NCI-H1105 (cell line): ENCODE data around the gene RPS6KB1.
"Not testable (repeated sequence)": the region's sequence is repeated elsewhere in the genome, so short reads cannot be mapped to it uniquely, and the experiment has no call there.

Experiments used
- DNase-seq: peaks from one replicate; lab custom pipeline; 2025; lab: John Stamatoyannopoulos, UW

RPS6KB1 gene

DNA sequence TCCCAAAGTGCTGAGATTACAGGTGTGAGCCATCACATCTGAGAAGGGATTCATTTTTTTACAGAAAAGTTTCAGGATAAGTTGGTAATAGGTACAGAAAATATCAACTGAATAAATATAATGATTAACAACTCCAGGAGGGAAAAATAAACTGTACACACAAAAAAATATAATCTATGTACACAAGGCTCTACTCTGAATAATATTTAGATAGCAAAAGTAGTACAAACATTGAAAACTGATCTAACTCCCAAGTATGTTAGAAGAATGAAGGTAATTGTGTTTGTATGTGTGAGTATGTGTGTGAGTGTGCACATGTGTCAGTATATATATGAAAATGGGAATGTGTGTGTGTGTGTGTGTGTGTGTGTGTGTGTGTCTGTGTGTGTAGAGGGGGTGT is 20.6 kb upstream of the RPS6KB1 start:
- no peak for DNase-seq

DNA sequence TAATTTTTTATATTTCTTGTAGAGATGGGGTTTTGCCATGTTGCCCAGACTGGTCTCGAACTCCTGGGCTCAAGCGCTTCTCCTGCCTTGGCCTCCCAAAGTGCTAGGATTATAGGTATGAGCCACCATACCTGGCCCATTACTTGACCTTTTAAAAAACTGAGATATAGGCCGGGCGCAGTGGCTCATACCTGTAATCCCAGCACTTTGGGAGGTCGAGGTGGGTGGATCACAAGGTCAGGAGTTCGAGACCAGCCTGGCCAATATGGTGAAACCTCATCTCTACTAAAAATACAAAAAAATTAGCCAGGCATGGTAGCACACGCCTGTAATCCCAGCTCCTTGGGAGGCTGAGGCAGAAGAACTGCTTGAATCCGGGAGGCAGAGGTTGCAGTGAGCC is 19.5 kb upstream of the RPS6KB1 start:
- not testable (repeated sequence) for DNase-seq

DNA sequence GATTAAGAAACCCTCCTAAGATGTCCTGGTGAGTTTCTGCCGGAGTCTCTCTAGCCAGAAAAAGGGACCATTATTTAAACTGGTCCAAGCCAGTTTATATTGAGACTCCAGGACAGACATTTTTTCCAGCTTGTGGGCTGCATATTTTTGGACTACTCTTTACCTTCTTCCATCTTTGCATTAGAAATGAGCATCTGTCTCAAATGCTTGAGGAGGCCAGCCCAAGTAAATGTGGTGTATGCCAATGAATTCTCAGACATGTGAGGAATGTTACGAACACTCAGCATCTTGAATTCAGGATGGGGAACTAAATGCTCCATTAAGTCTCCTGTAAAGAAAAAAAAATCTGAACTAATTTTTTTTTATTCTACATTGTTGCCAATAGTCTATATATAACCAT is 18.5 kb upstream of the RPS6KB1 start:
- DNase-seq = no peak

DNA sequence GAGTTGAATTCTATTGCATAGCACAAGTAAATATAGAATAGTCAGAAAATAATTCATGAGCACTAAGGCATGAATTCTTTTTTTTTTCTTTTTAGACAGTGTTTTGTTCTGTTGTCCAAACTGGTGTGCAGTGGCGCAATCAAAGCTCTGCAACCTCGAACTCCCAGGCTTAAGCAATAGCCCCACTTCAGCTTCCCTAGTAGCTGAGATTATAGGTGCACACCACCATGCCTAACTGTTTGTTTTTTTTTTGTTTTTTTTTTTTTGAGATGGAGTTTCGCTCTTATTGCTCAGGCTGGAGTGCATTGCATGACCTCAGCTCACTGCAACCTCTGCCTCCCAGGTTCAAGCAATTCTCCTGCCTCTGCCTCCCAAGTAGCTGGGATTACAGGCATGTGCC is 16.8 kb upstream of the RPS6KB1 start:
- DNase-seq = no peak

DNA sequence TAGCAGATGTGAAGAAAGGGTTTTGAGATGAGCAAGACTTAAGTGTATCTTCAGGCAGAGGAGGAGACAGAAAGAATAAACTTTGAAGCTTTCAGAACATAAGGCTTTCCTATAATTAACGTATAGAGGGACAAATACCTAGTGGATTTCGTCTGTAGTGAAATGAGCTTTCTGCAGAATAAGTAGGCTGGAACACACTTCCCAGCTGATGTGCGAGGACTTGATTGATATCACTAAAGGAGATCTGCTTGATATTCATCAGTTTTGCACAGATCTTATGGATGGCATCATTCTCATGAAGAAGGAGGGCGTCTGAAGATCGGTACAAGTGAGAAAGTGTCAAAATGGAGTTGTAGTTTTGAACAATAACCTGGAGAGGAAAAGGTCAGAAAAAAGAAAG is 15.0 kb upstream of the RPS6KB1 start:
- no peak for DNase-seq

DNA sequence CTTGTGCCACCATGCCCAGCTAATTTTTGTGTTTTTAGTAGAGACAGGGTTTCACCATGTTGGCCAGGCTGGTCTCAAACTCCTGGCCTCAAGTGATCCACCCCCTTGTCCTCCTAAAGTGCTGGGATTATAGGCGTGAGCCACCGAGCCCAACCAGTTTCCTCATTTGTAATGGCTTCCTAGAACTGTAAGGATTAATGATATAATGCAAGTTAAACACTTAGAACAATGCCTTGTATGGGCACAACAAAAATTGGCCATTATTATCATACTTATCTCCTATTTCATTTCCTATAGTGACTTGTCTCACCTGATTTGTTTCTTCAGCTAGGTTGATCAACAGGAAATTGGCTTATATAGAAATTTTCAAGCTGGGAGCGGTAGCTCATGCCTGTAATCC is 14.3 kb upstream of the RPS6KB1 start:
- DNase-seq = no peak

DNA sequence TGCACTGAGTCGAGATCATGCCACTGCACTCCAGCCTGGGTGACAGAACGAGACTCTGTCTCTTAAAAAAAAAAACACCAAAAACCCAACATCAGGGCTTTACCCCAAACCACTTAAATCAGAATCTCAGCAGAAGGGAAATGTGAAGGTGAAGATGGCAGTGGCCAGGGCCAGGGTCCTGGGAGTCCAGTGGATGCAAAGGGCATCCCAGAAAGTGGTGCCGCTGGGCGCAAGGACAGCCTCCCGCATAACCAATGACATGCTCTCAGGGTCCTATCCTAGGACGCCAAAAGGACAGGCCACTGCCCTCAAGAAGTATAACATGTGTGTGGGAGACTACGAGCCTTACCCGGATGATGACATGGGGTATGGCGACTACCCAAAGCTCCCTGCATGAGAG is 8.1 kb upstream of the RPS6KB1 start:
- no peak for DNase-seq

DNA sequence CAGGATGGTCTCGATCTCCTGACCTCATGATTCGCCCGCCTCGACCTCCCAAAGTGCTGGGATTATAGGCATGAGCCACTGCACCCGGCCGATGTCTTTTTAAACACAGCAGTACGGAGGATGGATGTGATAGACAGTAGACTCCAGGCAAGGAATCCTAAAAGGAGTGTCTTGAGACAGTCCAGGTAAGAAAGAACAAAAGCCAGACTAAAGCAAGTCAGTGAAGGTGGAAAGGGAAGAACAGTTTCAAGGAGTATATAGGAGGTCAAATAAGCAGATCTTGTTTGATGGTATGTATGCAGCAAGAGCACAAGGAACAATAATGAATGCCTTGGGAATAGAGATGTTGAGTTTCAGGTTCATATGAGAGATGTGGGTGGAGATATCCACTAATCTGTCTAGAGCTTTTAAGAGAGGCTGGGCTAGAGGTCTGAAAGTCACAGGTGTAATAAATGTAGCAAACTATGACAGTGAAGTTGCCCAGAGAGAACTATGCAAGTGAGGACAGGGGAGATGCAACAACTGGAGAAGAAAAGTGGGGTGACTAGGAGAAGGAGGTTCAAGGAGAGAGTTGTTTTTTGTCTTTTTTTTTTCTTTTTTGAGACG is 4.7 kb upstream of the RPS6KB1 start:
- DNase-seq = no peak

DNA sequence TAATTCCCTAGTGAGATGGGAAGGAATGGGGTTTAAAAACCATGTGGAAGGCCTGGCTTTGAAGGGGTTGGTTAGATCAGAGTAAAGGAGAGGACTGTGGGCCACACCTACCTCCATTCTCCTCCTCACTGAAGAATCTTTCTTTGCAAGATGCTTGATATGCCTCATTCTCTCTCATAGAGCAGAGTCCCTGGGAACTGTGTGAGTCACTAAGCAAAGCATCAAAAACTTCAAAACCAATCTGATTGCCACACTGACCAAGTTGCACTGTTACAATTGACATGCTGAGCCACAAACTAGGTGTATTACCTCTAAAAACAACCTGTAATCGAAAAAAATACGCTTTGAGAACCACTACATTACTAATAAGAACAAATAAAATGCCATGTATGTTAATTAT is 2.2 kb upstream of the RPS6KB1 start:
- no peak for DNase-seq

DNA sequence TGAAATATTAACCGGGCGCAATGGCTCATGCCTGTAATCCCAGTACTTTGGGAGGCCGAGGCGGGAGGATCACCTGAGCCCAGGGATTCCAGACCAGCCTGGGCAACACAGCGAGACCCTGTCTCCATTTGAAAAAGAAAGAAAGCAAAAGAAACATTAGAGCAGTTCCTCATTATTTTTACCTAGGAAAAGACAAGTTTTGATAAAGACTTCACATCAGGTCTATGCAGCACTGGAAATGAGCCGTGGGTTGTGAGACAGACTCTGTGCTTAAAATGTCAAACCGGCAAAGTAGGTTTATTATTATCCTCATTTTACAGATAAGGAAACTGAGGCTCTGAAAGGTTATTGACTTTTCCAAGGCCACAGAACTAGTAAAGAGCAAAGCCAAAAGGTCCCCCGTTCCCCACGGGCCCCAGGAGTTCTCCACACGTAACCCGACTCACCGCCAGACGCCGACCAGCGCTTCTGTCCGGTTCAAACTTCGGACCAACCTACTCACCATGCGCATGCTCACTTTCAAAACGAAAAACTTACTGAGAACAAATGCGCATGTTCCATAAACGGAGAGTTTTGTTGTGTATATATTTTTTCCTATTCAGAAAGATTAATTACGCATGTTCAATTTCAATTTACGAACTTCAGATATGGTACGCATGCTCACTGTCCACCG is 534 bp upstream of the RPS6KB1 start:
- no peak for DNase-seq

DNA sequence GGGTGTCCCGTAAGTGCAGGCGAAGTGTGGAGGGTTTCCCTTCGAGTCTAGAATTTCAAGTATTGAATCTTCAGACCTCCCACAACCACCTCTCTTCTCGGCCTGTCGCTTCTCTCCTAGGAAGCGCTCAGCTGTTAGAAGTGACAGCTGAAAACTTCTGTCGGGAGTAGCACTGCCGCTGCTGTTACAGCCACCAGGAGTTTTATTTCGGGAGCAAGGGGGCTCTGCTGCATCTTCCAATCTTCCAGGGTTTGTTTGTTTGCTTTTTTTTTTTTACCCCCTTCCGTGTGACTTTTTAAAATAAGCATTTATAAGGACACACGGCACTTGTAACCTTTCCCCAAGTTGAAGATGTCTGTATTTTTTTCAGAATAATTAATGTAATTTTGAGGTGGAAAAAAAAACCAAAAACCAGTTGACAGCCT is 767 bp downstream of the RPS6KB1 start:
- no peak for DNase-seq

DNA sequence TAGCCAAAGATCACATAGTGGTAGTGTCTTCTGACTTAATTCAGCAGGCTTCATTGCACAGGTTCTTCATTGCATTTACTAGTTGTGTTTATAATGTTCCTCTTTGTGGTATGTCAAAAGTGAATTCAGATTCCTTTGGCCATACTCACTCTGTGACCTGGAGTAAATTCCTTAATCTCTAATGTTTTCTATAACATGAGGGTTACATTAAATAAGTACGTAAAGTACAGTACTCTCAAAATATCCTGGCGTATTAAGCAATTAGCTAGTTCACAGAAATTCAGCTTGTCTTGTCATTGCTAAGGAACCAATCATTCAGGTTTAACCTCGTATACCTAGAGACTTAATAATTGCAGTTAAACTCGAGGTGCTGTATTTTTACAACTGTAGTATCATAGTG is 4.2 kb downstream of the RPS6KB1 start:
- no peak for DNase-seq

DNA sequence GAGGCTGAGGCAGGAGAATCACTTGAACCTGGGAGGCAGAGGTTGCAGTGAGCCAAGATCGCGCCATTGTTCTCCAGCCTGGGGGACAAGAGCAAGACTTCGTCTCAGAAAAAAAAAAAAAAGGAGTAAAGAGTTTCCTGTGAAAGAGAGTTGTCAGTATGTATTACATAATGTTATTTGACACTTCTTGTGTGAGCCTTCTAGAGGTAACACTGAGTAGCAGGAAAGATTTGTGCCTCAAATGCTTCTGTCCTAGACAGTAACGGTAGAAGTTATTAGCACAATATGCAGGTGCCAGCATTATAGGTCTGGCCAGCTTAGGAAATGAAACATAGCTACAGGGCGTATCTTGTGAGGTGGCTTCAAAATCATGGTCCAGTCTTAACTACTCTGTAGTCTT is 6.2 kb downstream of the RPS6KB1 start:
- DNase-seq = no peak

DNA sequence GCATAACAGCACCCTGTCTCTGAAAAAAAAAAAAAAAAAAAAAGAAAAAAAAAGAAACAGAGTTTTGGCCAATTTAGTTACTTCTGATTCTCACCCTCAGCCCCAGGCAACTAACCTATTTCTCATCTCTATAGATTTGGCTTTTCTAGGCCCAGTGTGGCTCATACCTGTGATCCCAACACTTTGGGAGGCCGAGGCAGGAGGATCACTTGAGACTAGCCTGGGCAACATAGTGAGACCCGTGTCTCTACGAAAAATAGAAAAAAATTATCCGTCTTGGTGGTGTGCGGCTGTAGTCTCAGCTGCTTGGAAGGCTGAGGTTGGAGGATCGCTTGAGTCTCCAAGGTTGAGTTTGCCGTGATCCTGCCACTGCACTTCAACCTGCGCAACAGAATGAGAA is 8.7 kb downstream of the RPS6KB1 start:
- no peak for DNase-seq

DNA sequence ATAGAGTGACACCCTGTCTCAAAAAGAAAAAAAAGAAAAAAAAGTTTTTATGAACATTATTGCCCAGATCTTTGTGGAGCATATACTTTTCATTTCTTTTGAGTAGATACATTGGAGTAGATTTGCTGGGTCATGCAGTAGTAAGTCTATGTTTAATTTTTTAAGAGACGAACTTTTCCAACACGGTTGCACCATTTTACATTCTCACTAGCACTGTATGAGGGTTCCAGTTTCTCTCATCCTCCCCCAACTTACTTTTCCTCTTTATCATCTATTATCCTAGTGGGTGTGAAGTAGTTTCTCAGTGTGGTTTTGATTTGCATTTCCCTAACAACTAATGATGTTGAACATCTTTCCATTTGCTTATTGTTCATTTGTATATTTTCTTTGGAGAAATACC is 10.5 kb downstream of the RPS6KB1 start:
- no peak for DNase-seq

DNA sequence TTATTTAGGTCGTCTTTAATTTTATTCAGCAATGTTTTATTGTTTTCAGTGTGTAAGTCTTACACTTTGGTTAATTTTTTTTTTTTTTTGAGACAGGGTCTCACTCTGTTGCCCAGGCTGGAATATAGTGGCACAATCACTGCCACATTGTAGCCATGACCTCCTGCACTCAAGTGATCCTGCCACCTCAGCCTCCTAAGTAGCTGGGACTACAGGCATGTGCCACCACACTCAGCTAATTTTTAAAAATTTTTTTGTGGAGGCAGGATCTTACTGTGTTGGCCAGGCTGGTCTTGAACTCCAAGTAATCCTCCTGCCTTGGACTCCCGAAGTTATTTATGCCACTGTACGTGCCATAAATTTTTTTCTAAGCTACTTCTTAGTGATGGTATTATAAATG is 14.5 kb downstream of the RPS6KB1 start:
- no peak for DNase-seq

DNA sequence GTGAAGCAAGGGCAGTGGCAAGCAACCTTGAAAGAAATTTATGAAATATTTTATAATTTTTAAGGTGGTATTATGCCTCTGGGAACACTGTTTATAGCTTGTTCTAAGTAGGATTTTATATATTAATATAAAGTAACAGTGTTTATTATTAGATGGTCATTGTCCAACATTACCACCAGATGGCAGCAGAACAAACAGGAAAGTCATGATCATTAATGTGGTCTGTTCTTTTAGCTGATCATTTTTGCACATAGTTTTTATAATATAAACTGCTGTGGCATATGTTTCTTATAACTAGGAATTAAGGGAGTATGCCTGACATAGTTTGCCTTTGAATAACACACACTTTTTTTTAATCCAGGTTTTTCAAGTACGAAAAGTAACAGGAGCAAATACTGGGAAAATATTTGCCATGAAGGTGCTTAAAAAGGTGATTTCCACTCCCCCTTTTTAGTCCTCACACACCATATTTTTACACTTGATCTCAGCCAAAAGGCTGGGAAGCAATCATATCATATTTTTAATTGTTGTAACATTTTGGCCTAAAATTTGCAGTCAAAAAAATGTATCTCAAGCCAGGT is 21.4 kb downstream of the RPS6KB1 start:
- DNase-seq = peak; percentile 7

DNA sequence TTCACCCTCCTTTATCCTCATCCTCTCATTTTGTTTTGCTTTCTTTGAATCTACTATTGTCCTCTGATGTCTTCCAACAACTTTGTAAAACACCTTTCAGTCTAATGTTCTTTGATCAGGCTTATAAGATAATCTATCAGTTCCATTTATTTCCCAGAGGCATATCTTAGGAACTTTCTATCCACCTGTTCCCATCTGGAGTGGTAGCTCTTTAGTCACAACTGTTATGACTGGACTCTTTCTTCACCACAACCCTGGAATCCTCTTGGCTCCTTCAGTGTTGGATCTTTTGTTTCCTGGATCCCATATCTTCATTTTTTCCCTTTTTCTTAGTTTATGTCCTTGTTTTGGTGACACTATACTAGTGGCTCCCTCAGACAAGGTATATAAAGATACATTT is 23.5 kb downstream of the RPS6KB1 start:
- no peak for DNase-seq

DNA sequence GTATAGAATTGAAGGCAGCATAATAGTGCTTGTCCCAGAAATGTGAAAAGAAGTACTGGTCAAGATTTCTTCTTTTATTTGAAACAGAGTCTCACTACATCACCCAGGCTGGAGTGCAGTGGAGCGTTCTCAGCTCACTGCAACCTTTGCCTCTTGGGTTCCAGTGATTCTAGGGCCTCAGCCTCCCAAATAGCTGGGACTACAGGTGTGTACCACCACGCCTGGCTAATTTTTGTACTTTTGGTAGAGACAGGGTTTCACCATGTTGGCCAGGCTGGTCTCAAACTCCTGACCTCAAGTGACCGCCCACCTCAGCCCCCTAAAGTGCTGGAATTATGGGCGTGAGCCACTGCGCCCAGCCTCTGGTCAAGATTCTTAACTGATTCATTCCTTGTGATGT is 27.7 kb downstream of the RPS6KB1 start:
- not testable (repeated sequence) for DNase-seq

DNA sequence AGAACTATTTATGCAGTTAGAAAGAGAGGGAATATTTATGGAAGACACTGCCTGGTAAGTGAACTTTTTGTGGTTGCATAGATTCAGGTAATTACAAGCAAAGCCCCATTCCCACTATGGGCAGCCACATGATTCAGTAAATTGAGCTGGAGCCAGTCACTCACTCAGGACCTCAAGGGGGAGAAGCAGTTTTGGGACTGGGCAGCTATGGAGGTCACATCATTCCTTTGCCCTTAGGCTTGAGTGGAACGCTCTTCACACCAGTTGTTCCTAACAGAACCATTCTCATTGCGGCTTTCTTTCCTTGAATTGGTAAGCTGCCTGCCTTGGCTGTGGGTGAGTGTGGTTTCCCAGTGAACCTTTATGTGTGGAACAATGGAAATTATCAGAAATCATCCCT is 37.2 kb downstream of the RPS6KB1 start:
- not testable (repeated sequence) for DNase-seq

DNA sequence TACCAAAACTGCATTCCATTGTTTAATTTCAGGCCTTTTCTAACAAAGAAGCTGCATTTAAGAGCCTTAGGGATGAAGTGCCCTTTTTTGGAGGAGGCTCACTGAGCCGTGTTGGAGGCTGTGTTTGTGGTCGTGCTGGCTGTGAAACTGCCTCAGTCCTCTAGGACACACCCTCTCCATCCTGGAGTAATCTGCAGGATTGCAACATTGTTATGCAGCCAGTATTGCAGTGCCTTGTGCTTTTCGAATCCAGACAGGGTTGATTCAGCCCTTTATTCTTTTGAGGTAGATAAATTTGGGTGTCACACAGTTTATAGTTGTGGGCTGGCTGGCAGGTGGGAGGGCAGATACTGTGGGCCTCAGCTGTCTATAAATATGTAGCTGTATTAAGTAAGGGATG is 37.8 kb downstream of the RPS6KB1 start:
- DNase-seq = not testable (repeated sequence)

DNA sequence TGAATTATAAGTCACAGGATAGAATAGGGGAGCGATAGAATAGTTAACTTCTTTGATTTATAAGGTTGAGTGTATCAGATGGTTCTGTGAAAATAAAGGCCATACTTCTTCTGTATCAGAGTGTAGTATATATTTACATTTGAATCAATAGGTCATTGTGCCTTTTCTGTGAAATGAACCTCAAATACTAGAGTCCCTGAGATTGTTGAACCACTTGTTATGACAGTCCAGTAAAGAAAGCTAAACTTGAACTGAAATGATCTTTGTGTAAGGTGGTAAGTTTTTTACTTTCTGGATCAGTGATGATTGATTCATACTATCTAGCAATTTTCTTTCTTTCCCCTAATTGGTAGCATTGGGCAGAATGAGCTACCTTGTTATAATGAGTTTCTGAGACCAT is 40.4 kb downstream of the RPS6KB1 start:
- DNase-seq = not testable (repeated sequence)

DNA sequence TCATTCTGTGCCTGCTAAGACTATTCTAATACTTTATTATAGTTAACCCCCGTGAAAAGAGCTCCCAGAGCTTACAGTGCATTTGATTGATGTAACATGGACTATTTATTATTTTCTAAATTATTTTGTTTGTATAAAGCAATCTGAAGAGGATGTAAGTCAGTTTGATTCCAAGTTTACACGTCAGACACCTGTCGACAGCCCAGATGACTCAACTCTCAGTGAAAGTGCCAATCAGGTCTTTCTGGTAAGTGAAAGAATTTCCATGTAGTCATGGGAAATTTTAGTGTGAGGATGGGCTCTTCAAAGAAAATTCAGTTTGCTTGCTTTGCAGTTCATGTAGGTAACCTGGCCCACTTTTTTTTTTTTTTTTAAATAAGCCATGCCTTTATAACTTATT is 47.8 kb downstream of the RPS6KB1 start:
- not testable (repeated sequence) for DNase-seq

DNA sequence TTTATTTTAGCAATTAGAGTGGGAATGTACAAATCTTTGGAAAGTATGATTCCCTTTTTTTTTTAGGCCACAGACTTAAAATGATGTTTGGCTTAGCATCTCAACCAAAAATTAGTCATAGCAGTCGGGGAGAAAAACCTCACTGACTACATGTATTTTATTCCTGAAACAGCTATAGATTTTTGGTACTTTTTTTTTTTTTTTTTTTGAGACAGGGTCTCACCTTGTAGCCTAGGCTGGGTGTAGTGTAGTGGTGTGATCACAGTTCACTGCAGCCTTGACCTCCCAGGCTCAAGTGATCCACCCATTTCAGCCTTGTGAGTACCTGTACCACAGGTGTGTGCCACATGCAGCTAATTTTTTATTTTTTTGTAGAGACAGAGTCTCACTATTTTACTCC is 48.2 kb downstream of the RPS6KB1 start:
- DNase-seq = no peak
